Ectodermal cell (in vitro differentiated cells): ENCODE data around the gene IRS1.
A peak's percentile ranks its signal among the peaks of the same experiment; 100 is the strongest.

Source experiments
- H3K27ac ChIP-seq: 2 replicates; pipeline ENCODE4 v1.7.0; 2013; ENCODE audit warnings: mild to moderate bottlenecking, low read depth, low read length; ENCODE audit not compliant: insufficient read depth, poor library complexity, severe bottlenecking
- H3K27me3 ChIP-seq: 2 replicates; pipeline ENCODE4 v1.7.0; 2013; ENCODE audit warnings: mild to moderate bottlenecking, low read length; ENCODE audit not compliant: insufficient read depth, control insufficient read depth, poor library complexity, severe bottlenecking
- H3K36me3 ChIP-seq: one replicate; pipeline ENCODE4 v1.7.0; 2013; ENCODE audit warnings: low read length; ENCODE audit not compliant: control insufficient read depth, insufficient read depth
- H3K4me1 ChIP-seq: one replicate; pipeline ENCODE4 v1.7.0; 2013; ENCODE audit warnings: low read length; ENCODE audit not compliant: control insufficient read depth, insufficient read depth
- H3K4me3 ChIP-seq: 2 replicates; pipeline ENCODE4 v1.7.0; 2013; ENCODE audit warnings: low read depth, low read length, control low read depth; ENCODE audit not compliant: insufficient read depth
- H3K9me3 ChIP-seq: 2 replicates; pipeline ENCODE4 v1.7.0; 2013; ENCODE audit warnings: mild to moderate bottlenecking, low read length, moderate library complexity; ENCODE audit not compliant: control insufficient read depth
- WGBS, 2 experiments: methylation state at CpG; one replicate each; pipeline ENCODE4 v1.1.7; 2013; ENCODE audit warnings: missing lambda C conversion rate in 2 of 2; 5-methylcytosine and 5-hydroxymethylcytosine counted together

The IRS1 gene

DNA sequence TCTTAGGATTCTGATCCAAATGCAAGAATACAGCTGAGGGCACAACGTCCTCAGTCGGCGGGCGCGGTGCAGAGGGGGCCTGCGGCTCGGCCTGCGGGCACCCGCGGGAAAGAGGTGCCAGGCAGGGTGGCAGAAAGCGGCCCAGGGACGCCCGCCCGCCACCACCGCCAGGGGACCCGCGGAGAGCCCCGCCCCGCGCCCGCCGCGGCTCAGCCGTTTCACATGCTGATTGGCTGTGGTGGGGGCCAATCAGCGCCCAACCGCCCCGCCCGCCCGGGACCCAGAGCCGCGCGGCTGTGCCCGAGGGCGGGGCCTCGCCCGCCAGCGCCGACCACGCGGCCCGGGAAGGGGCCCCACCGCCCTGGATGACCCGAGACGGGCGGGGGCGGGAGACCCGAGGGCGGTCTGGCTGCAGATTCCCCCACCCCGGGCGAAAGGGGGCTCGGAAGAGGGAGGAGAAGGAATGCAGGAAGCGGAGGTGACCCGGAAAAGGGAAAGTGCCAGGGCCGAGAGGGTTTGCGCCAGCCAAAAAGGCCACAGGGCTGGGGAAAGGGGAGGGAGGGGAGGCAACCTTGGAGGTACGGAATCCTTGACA is 8.0 kb downstream of the IRS1 start:
- Histone ChIP-seq H3K4me1 (peaks cover 12% of the 10 kb centered on the region), H3K36me3 (peaks cover 8% of the 10 kb centered on the region), H3K9me3 (no peaks in the 10 kb centered on the region), H3K4me3 (peak overlapping the region; percentile 60), H3K27me3 (no peaks in the 10 kb centered on the region), H3K27ac (peak overlapping the region; percentile 75)
- 1% methylated on average over 56 of the region's 56 CpGs for WGBS, 2 experiments

DNA sequence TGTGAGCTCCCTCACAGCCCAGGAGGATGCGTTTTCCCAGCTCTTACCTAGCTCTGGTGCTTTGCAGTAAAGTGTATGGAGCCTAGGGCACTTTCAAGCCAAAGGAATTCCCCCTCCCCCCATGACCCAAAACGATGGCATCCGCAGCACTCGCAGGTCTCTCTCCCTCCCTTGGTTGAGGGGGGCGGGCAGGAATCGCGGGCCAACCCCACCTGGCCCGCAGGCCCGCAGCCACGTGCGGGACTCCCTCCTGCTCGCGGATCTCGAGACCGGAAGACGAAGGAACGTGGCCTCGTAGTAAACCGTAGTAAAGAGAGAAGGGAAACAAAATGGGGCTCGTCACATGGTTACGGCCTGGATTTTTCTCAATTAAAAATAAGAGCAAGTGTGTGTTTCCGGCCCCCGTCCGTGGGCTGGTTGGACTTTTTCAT is 8.5 kb downstream of the IRS1 start:
- WGBS, 2 experiments, result 2% methylated on average over 24 of the region's 24 CpGs
- Histone ChIP-seq H3K4me1 (peaks cover 12% of the 10 kb centered on the region), H3K27me3 (no peaks in the 10 kb centered on the region), H3K4me3 (peak overlapping the region; percentile 60), H3K27ac (peak overlapping the region; percentile 63), H3K9me3 (no peaks in the 10 kb centered on the region), H3K36me3 (peaks cover 3% of the 10 kb centered on the region)

GRCh38 chr2:226790431-226790830 is 9.2 kb downstream of the IRS1 start:
- 95 to 100% methylated on average over 2 of the region's 2 CpGs for WGBS, 2 experiments
- no peaks in the 10 kb centered on the region for H3K36me3 ChIP-seq
- H3K4me1 ChIP-seq, result peaks cover 8% of the 10 kb centered on the region
- no peak overlapping the region for H3K27ac ChIP-seq
- H3K27me3 ChIP-seq, result no peaks in the 10 kb centered on the region
- no peaks in the 10 kb centered on the region for H3K9me3 ChIP-seq
- no peak overlapping the region for H3K4me3 ChIP-seq

- Histone ChIP-seq H3K27ac (no peak overlapping the region), H3K4me1 (peaks cover 4% of the 10 kb centered on the region), H3K36me3 (no peaks in the 10 kb centered on the region), H3K9me3 (no peaks in the 10 kb centered on the region), H3K4me3 (no peak overlapping the region), H3K27me3 (no peaks in the 10 kb centered on the region)
- 93 to 100% methylated on average over 1 of the region's 1 CpG for WGBS, 2 experiments
Measured at GRCh38 chr2:226790011-226790410, 9.6 kb downstream of the IRS1 start.

GRCh38 chr2:226788881-226789490 is 10.6 kb downstream of the IRS1 start:
- Histone ChIP-seq H3K4me3 (no peak overlapping the region), H3K9me3 (no peaks in the 10 kb centered on the region), H3K27ac (no peak overlapping the region), H3K4me1 (peaks cover 2% of the 10 kb centered on the region), H3K27me3 (no peaks in the 10 kb centered on the region), H3K36me3 (no peaks in the 10 kb centered on the region)
- WGBS, 2 experiments, result 84 to 89% methylated on average over 2 of the region's 3 CpGs

DNA sequence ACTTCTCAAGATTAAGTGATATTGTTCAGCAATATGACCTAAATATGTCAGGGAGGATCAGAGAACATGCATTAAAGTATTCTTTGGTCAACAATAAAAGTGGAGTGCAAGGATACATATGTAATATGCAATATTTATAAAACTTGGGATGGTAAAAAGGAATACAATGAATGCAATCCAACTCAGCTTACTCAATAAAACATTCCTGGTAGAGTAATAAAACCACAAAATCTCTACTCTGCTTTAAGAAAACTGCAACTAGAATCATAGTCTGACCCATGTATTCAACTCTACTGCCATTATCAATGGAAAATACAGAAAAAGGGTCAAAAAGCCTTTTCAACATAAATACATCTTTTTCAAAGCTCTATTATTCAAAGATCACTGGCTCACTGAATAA is 11.6 kb downstream of the IRS1 start:
- no peaks in the 10 kb centered on the region for H3K4me1 ChIP-seq
- H3K36me3 ChIP-seq, result no peaks in the 10 kb centered on the region
- H3K27me3 ChIP-seq, result no peaks in the 10 kb centered on the region
- no peak overlapping the region for H3K4me3 ChIP-seq
- no peak overlapping the region for H3K27ac ChIP-seq
- H3K9me3 ChIP-seq, result no peaks in the 10 kb centered on the region

DNA sequence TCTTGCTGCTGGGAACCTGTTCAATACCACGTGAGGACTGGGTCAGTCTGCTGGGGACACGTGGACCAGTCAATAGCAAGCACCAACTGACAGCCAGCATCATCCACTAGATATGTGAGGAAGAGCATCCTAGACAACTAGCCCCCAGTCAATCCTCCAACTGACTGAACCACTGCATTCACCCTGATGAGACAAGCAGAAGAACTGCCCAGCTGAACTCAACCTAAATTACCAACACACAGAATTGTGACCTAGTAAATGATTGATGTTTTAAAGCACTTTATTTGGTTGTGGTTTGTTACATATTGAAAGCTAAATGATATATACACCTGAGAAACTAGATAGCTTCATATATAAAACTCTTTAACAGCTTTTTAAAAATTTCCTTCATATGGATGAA is 15.7 kb downstream of the IRS1 start:
- 91 to 97% methylated on average over 2 of the region's 2 CpGs for WGBS, 2 experiments
- no peaks in the 10 kb centered on the region for H3K36me3 ChIP-seq

DNA sequence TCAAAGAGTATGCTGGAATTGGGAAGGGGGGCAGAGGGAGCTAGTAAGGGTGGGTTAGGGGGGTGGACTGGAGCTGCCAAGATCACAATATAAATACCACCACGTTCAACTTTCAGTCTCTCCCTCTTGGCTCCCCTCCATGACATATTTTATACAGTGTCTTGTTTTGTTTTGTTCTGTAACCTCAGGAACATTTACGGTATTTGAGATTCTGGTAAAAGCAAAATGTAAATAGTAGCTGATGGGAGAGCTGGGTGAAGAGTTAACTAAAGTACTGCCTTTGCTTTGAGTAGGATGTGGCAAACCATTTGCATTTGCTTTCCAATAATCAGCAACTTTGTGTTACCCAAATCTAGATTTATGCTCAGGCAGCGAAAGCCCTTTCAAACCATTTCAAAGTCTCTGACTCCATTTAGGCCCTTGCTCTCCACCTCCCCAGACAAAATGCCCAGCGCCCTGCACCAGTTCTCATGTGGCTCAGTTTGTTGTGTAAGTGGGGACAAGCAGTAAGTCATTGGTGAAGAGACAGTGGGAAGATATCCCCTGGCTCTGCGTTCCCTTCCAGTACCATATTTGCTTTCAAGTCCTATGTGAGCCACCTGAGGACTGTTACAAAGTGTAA is 17.4 kb downstream of the IRS1 start:
- Histone ChIP-seq H3K27me3 (no peaks in the 10 kb centered on the region), H3K4me3 (no peak overlapping the region), H3K9me3 (no peaks in the 10 kb centered on the region), H3K4me1 (peaks cover 4% of the 10 kb centered on the region), H3K27ac (no peak overlapping the region), H3K36me3 (no peaks in the 10 kb centered on the region)
- WGBS, 2 experiments, result 85 to 91% methylated on average over 4 to 5 of the region's 5 CpGs

More for the DNA sequence above, 15.7 kb downstream of the IRS1 start:
- Histone ChIP-seq H3K27me3 (no peaks in the 10 kb centered on the region), H3K4me1 (peaks cover 4% of the 10 kb centered on the region), H3K27ac (no peak overlapping the region), H3K9me3 (no peaks in the 10 kb centered on the region), H3K4me3 (no peak overlapping the region)

DNA sequence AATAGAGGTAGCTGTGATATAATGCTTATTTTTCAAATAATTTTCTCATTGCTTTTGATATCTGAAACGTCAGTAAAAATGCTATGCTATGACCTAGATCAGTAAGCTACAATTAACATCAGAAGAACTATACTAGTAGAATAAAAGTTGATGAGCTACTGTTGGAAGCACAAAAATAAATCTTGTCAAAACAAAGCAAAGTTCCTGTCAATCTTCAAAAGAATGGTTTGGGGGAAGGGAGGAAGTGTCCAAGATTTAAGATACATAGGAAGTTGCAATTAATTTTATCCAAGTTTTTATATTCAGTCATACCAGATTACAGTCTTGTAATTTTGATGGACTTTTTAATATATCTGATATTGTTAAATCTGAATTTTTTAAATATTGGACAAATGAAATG is 19.2 kb downstream of the IRS1 start:
- Histone ChIP-seq H3K36me3 (peaks cover 3% of the 10 kb centered on the region), H3K27ac (no peak overlapping the region), H3K27me3 (no peaks in the 10 kb centered on the region), H3K4me3 (no peak overlapping the region), H3K4me1 (peaks cover 4% of the 10 kb centered on the region), H3K9me3 (no peaks in the 10 kb centered on the region)
- WGBS, 2 experiments, result 75% methylated on average over 1 of the region's 1 CpG; no CpG with 5 or more reads in 1 of the 2 experiments

DNA sequence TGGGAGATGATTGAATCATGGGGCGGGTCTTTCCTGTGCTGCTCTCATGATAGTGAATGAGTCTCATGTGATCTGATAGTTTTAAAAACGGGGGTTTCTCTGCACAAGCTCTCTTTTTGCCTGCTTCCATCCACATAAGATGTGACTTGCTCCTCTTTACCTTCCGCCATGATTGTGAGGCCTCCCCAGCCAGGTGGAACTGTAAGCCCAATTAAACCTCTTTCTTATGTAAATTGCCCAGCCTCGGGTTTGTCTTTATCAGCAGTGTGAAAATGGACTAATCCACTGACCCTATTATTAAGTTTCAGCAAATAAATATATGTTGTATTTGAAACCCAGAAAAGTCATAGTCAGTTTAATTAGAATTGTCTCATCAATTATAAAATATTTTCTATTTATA is 22.0 kb downstream of the IRS1 start:
- H3K4me1 ChIP-seq, result peaks cover 4% of the 10 kb centered on the region
- H3K9me3 ChIP-seq, result no peaks in the 10 kb centered on the region
- no peak overlapping the region for H3K27ac ChIP-seq
- no peaks in the 10 kb centered on the region for H3K27me3 ChIP-seq
- WGBS, 2 experiments, result 70 to 81% methylated on average over 3 to 4 of the region's 4 CpGs
- no peak overlapping the region for H3K4me3 ChIP-seq
- H3K36me3 ChIP-seq, result peaks cover 6% of the 10 kb centered on the region
